UCSD-AML1 (cell line): ENCODE measurements around the gene FMO2.

ENCODE experiments used
- DNase-seq: peaks from one replicate; lab custom pipeline; 2025; ENCODE audit not compliant: unreplicated experiment; lab: John Stamatoyannopoulos, UW

The FMO2 gene

DNA sequence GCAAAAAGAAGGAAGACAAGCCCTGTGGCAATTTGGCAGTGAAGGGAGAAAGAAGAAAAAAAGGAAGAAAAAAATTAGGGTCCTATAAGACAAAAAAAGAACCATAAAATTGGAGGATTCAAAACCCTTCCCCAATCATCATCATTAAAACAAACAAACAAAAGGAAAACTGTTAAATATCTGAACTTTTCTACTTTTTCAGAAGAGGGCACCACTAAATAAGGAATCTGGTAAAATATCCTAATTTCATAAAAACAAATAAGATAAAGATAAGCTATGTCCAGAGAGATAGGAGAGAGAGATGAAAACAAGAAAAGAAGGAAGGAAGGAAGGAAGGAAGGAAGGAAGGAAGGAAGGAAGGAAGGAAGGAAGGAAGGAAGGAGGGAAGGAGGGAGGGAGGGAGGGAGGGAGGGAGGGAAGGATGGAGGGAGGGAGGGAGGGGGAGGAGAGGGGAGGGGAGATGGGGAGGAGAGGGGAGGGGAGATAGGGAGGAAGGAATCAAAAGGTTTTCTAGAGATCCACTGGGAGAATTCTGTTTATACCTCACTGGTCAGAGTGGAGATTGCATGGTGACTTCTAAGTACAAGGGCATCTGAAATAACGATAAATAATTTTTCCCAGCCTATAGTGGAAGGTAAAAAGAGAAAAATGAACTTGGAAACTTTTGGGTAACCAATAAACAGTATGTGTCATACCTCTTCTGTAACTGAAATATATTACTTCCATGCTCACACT lies 10.4 kb upstream of the FMO2 start:
- DNase-seq: no peak

- no peak for DNase-seq
These were observed 7.8 kb upstream of the FMO2 start for GRCh38 chr1:171177261-171177660.

- DNase-seq: no peak
These were observed 5.5 kb upstream of the FMO2 start for GRCh38 chr1:171179318-171180227.

DNA sequence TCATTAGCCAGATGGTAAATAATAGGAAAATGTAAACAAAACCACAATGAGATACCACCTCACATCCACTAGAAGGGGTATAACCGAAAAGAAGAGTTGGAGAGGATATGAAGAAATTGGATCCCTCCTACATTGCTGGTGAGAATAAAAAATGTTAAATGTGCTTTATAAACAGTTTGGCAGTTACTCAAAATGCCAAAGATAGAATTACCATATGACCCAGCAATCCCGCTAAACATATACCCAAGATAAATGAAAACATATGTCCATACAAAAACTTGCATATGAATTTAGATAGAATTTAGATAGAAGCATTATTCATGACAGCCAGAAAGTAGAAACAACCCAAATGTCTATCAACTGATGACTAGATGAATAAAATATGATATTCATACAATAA lies 4.4 kb upstream of the FMO2 start:
- no peak for DNase-seq

GRCh38 chr1:171188388-171189266 lies 3.5 kb downstream of the FMO2 start:
- DNase-seq: peak; percentile 10

- DNase-seq: no peak
These were observed 6.9 kb downstream of the FMO2 start for GRCh38 chr1:171191992-171192391.

GRCh38 chr1:171195767-171196166 lies 10.7 kb downstream of the FMO2 start:
- no peak for DNase-seq

DNA sequence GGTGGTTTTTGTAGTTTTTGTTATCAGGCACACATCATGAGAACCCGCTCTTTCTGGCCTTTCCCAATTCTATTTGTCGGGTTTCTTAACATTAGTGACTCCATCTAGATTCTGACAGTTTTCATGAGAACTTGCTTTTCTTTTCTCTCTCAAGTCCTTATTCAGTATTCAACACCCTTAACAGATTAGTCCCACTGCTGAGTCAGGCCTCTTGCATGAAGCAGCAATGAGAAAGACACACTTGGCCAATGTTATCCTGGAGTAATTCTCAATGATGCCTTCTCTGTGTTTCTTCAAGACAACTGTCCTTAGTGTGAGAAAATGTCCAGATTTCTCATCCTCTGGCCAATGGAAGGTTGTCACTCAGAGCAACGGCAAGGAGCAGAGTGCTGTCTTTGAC lies 11.3 kb downstream of the FMO2 start:
- DNase-seq: no peak

- DNase-seq: no peak
These were observed 13.0 kb downstream of the FMO2 start for GRCh38 chr1:171198081-171198480.

GRCh38 chr1:171204296-171204695 lies 19.2 kb downstream of the FMO2 start:
- no peak for DNase-seq

DNA sequence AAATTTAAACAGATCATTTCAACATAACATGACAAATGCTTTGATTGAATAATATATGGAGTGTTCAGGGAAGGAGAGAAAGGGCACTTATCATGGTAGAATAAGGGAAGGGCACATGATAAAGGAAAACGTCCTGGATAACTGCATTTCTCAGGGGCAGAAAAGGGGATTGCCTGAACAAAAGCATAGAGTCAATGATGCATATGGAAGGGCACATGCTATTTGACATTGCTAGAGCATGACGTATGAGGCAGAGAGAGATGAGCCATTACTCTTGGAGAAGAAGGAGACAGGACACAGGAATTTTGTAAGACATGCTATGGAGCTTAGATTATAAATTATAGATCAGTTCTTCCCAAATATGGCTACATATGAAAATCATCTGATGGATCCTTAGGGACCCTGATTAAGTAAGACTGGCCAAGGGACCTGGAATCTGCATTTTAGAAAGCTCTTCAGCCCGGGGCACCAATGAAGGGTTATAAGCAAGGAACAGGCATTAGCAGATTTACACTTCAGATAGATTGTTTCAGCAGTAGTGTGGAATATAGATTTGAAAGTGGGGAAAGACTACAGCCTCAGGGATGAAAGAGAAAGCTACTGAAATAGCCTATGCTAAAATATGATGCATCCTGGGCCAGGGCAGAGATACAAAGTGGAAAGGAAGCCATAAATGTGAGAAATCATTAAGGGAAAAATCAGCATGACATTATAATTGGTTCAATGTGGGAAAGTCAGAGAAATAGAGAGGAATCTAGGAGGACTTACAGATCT lies 21.3 kb downstream of the FMO2 start:
- no peak for DNase-seq

DNA sequence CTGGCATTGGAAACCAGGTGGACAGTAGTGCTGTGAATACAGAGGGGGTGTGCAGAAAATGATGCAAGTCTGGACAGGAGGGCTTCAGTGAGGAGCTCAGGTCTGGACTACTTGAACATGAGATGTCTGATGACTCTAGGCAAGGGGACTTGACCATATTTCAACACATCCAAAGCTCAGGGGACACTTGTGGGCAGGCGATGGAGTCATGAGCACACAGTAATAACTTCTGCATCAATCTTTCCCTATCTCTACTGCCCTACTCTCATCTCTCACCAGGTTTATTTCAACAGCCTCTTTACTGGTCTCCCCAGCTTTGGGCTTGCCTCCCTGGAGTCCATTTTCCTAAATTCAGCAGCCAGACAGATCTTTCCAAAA lies 21.9 kb downstream of the FMO2 start:
- DNase-seq: no peak

DNA sequence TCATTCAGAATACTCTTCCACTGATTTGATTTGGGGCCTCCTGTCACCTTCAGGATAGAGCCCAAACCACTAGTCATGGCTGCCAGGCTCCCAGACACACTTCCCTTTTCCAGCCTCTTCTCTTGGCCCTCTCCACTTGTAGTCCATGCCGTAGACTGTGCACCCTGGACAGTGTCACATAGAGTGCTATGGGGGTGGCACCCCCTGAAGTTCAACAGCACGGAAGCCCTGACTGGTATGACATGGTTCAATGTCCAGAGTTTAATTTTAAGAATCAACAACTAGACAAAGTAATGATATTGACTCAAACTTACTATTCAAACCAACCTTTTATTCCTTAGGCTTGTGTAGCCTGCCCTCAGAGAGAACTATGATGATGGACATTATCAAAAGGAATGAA lies 22.3 kb downstream of the FMO2 start:
- no peak for DNase-seq

DNA sequence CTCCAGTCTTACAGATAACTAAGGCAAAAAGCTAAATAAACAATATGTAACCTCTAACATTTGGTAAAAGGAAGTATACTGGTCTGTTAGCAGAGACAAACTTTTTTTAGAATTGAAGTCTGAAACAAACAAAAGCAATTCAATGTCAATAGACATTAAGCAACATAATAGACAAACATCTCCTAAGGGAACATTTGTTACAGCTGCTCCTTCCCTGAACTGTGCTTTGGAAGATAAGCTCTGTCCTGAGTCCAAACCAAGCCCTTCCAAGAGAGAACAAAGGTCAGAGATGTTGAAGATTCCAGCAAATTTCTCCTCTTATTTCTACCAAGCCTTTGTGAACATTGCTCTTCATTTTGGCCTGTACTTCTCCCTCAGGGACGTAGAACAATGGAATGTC lies 25.3 kb downstream of the FMO2 start:
- DNase-seq: no peak

DNA sequence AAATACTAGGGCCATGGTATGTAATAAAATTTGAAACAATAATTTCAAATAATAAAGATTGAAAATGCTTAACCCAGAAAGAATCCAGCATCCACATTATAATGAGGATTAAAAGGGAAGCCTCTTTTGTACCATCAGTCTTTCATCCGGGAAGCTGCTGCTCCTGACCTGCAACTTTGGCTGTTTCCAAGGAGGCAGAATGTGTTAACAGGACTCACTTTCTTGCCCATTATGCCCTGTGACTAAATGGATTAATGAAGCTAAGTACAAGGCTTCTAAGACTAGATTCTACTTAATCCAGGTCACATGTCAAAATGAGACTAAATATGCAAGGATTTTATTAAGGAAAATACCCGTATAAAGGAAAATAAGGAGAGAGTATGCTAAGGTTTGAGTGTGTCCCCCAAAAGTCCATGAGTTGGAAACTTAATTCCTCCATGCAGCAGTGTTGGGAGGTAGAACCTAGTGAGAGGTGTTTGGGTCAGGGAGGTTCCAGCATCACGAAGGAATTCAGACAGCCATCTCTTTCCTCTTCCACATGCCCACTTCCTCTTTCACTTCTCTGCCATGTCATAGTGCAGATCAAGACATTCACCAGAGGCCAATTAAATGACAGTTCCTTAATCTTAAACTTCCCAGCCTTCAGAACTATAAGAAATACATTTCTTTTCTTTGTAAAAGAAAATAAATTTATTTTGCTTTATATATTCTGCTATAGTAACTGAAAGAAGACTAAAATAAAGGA lies 27.7 kb downstream of the FMO2 start:
- no peak for DNase-seq

DNA sequence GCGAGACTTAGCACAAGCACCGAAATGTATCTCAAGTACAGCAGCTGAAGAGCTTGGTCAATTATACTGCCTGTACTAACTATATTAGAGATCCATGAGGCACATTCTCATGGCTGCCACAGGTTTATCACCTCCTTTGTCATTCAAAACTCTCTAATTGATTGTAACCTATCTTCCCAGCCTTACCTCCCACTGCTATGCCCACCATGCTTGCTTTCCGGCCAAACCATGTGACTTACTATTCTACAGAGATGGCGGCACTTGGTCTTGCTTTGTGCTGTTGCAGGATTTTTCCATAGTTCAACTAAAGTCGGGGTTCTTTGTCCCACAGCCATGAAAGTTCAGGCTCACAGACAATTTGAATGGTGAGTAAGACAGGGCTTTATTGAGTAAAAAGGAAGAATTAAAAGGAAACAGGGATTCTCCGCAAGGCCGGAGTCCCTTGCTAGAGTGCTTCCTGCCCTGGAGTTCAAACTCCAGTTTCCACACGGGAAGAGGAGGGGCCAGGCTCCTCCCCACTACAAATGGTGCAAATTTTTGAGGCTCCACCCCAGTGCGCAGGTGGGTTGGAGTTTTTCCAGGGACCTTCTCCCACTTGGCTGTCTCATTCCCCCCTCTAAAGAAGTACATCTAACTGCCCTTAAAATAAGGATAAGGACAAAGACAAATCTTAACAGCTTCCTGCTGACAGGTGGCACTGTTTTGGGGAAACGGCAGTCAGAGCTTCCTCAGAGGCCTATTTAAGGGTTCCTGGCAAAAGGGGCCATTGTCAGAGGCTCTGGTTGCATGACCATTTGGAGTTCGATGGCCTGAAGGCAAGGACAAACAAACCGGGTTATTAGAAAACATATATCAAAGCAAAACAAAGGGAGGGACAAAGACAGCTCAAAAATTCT lies 28.7 kb downstream of the FMO2 start:
- no peak for DNase-seq

DNA sequence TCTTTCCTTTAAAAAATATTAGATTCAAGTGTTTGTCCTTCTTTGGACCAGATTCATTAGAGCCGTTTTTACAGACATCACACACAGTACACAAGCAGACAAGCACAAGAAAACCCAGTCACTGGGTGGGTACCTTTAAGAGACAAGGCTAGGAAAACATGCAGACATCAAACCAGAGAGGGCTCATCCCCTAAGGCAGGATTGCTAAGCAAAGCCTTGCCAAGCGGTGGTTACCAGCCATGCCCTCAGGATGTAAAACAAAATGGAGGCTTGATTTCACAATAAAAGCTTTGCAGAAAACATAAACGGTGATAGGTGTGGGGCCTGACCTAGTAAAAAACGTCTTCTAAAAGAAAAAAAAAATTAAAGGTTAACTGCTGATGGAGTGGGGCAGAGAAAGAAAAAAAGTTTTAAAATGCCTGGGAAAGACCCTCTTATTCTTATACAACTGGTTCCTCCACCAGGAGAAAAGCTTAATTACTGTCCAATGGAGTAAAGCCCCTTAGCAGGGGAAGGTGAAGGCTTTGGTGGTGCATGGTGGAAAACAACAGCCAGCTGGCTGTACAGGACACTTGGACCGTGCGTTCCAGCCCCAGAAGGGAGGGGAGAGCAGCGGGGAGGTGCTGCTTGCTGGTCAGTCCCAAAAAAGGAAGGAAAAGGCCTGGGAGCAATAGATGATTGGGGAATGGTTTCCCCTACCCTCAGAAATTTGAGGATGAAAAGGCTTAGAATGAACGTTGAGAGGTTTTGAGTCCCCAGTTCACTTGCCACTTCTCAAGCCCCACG lies 32.8 kb downstream of the FMO2 start:
- no peak for DNase-seq

DNA sequence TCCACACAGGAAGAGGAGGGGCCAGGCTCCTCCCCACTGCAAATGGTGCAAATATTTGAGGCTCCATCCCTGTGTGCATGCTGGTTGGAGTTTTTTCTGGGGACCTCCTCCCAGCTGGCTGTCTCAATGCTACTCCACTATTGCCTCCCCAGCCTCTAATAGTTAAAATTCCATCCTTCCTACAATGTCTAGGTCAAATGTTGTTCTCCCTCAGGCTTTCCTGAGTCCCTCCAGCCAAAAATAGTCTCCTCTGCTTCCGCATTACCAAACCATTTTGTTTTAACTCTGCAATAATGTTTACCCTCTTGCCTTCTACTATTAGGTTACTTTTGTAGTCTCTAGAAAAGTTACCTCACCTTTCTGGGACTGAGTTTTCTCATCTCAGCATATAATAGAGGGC lies 33.6 kb downstream of the FMO2 start:
- no peak for DNase-seq
